Right lobe of liver (tissue), 6 donors: Measurements from ENCODE around the gene C6orf89. TPM values are rescaled to one million over a fixed set of nuclear protein-coding genes. Genes with fewer than 3 reads are reported as not detected.

Experiments
- ATAC-seq, 4 donors: fragments of 200-7000 bp; cut with Tn5 transposase; one replicate each; pipeline ENCODE4 v1.9.1; 2020; ENCODE audit warnings: mild to moderate bottlenecking in 4 of 4, moderate library complexity in 4 of 4
- DNase-seq, 3 donors: peaks; one replicate each; pipeline ENCODE4 v3.0.0-alpha.2; 2020
- H3K27ac ChIP-seq, 3 donors: fragments of 200-600 bp; one replicate each; pipeline ENCODE4 v1.8.0; 2022
- H3K27me3 ChIP-seq, 2 donors: fragments of 200-600 bp; one replicate each; pipeline ENCODE4 v1.8.0; 2022
- H3K36me3 ChIP-seq, 4 donors: fragments of 200-600 bp; sonication (generic) in 1 of 4; one replicate each; pipeline versions ENCODE4 v1.5.1 to v1.8.0; 2017 to 2022; ENCODE audit warnings: control low read depth in 1 of 4
- H3K4me1 ChIP-seq, 4 donors: fragments of 200-600 bp; sonication (generic) in 1 of 4; one replicate each; pipeline versions ENCODE4 v1.5.1 to v1.8.0; 2017 to 2022; ENCODE audit warnings: control low read depth in 1 of 4
- H3K4me3 ChIP-seq, 3 donors: fragments of 200-600 bp; one replicate each; pipeline ENCODE4 v1.8.0; 2022
- H3K9me3 ChIP-seq, 4 donors: fragments of 200-600 bp; sonication (generic) in 1 of 4; one replicate each; pipeline versions ENCODE4 v1.5.1 to v1.8.0; 2017 to 2022; ENCODE audit warnings: control low read depth in 1 of 4
- POLR2A ChIP-seq: fragments of 450-650 bp; IDR thresholded peaks from one replicate; pipeline ENCODE4 v1.6.1; 2017; ENCODE audit warnings: antibody characterized with exemption, mild to moderate bottlenecking
- WGBS: methylation state at CpG from one replicate; pipeline ENCODE4 v1.1.6; 2018; ENCODE audit warnings: low coverage, low lambda C conversion rate; ENCODE audit not compliant: insufficient coverage; ENCODE audit errors: missing lambda C conversion rate; 5-methylcytosine and 5-hydroxymethylcytosine counted together
- intact Hi-C, 2 donors: fragments of 100-400 bp; cut with DNase I; formaldehyde crosslinking; loops; one replicate each; pipeline versions ENCODE4 v1.11.2 to v1.14.1; 2022
- total RNA-seq, 6 experiments: library from RNA; depleted of rRNA in 2 of 6; stranded (reverse); fragments of >200 nt in 2 of 6; fragmentation: NEBNext Ultra II Directional in 3 of 6; extraction: Animal tissue kit (Norgen Biotek cat#: 25700) in 3 of 6; gene quantifications; one replicate each; pipeline versions ENCODE4 v1.1.0 to v1.2.4, GENCODE V29; 2016 to 2023
- TF ChIP-seq, protein P1 (sequence below), 4 donors: fragments of 200-600 bp in 3 of 4; fragments of 450-650 bp in 1 of 4; IDR thresholded peaks; one replicate each; pipeline versions ENCODE4 v1.5.1 to v1.8.0; 2016 to 2022; ENCODE audit warnings: antibody characterized with exemption in 4 of 4, mild to moderate bottlenecking in 2 of 4
- donor health status: DM: no; HTN: yes; CAD: no.
- donor health status: DM: no; HTN: no; CAD: no.
- donor health status: DM: no; HTN: no; CAD: no.
- donor health status: DM: no; HTN: yes; CAD: no.
- donor health status: DM: no; HTN: yes; CAD: no.

The C6orf89 gene
- total RNA-seq, 6 experiments from 2014 or later, result 29.0 to 37.0 (median 32.1) TPM

DNA sequence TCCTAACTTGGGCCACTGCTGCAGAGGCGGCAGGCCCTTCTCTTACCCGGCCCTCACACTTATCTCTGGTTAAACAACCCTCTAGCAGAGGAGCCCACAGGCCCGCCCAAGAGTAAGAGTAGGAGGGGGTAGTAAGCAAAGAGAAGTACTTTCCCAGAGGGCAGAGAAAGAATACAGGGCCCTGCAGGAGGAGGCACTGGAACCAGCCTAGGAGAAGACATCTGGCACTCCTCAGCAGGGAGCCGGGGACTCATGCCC is 90.2 kb downstream of the C6orf89 start:
- Histone ChIP-seq H3K27ac (no peak overlapping the region), H3K27me3 (no peaks in the 10 kb centered on the region), H3K9me3 (no peaks in the 10 kb centered on the region), H3K4me1 (no peaks in the 10 kb centered on the region), H3K4me3 (no peak overlapping the region), H3K36me3 (peaks cover 9 to 80% (median 45%) of the 10 kb centered on the region in 4 donors)
- no peak for DNase-seq
- 81% methylated on average over 3 of the region's 4 CpGs for WGBS
- intact Hi-C loops, result loop anchor here (10.0 kb wide), 1 partner anchor 81 kb away; no protein-coding TSS in a partner anchor
- no peak for ATAC-seq
- TF ChIP-seq, protein P1, sequence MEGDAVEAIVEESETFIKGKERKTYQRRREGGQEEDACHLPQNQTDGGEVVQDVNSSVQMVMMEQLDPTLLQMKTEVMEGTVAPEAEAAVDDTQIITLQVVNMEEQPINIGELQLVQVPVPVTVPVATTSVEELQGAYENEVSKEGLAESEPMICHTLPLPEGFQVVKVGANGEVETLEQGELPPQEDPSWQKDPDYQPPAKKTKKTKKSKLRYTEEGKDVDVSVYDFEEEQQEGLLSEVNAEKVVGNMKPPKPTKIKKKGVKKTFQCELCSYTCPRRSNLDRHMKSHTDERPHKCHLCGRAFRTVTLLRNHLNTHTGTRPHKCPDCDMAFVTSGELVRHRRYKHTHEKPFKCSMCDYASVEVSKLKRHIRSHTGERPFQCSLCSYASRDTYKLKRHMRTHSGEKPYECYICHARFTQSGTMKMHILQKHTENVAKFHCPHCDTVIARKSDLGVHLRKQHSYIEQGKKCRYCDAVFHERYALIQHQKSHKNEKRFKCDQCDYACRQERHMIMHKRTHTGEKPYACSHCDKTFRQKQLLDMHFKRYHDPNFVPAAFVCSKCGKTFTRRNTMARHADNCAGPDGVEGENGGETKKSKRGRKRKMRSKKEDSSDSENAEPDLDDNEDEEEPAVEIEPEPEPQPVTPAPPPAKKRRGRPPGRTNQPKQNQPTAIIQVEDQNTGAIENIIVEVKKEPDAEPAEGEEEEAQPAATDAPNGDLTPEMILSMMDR (IDR thresholded peaks at IDR 0.05), result no peak
- no peak for TF ChIP-seq POLR2A

DNA sequence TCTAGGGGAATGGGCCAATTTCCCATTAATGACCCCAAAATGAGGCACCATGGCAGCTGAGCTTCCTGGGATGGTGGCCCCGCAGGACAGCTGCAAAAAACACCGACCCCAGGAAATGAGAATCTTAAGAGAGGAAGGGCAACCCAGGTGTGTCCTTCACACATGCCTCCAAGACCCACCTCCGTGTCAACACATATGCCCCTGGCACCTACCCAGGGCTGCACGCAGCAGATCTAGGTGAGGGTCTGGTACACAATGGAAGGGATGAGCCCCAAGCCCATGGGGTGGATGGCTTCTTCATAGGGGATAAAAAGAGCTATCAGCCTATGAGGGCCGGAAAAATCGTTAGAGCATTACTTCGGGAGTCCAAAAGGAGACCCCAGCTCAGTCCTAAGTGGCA is 90.8 kb downstream of the C6orf89 start:
- no peaks in the 10 kb centered on the region for H3K27me3 ChIP-seq
- no peak for DNase-seq
- no peaks in the 10 kb centered on the region for H3K4me1 ChIP-seq
- no peak overlapping the region for H3K4me3 ChIP-seq
- peaks cover 9 to 74% (median 41%) of the 10 kb centered on the region in 4 donors for H3K36me3 ChIP-seq
- intact Hi-C loops, result loop anchor here (10.0 kb wide), 1 partner anchor 82 kb away; no protein-coding TSS in a partner anchor
- H3K9me3 ChIP-seq, result no peaks in the 10 kb centered on the region
- ATAC-seq, result no peak
- H3K27ac ChIP-seq, result no peak overlapping the region
- WGBS, result no CpG with 5 or more reads among the region's 7 CpGs
- no peak for TF ChIP-seq POLR2A
- TF ChIP-seq, protein P1 (IDR thresholded peaks at IDR 0.05), result no peak

DNA sequence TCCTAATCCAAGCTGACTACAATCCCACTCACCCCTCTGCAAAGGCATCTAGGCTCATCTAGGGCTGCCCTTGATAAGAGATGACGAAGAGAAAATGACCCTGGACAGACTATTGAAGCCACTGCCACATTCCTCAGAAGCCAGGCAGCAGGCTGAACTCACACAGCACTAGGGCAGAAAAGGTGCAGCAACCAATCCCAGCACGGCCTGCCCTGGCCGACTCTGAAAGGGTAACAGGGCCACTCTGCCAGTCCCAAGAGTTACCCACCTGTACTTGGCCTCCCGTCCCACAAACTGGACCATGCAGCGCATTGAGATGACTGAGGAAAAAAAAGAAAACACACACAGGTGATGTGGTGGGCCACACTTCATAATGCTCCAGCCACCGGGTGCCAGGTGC is 91.2 kb downstream of the C6orf89 start:
- peaks cover 9 to 70% (median 39%) of the 10 kb centered on the region in 4 donors for H3K36me3 ChIP-seq
- H3K27ac ChIP-seq, result no peak overlapping the region
- H3K27me3 ChIP-seq, result no peaks in the 10 kb centered on the region
- no peak for DNase-seq
- ATAC-seq, result no peak
- H3K9me3 ChIP-seq, result no peaks in the 10 kb centered on the region
- H3K4me3 ChIP-seq, result no peak overlapping the region
- WGBS, result 89% methylated on average over 3 of the region's 6 CpGs
- TF ChIP-seq, protein P1 (IDR thresholded peaks at IDR 0.05), result no peak
- TF ChIP-seq POLR2A, result no peak
- H3K4me1 ChIP-seq, result no peaks in the 10 kb centered on the region
- intact Hi-C loops, result loop anchor here (10.0 kb wide), 1 partner anchor 82 kb away; no protein-coding TSS in a partner anchor

DNA sequence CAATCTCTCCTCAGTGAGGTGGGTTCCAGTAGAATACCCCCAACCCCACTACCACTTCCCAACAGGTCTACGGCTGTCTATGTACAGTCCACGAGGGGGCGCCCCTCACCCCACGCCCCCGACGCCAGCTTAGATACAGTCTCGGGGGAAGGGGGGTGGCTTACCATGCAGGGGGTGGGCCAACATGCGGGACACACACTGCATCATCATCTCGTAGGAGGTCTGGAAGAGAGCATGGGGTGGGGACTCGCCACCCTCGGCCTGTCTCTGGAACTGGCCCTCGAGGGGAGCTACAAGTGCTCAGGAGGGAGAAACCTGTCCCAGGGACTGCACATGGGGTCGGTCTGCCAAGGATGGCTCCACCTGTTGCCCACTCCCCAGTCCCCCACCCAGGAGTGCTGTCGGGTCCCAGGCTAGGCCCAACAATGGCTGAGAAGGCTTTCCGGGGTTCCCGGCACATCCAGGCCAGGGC is 91.8 kb downstream of the C6orf89 start:
- H3K9me3 ChIP-seq, result no peaks in the 10 kb centered on the region
- peak in 1 of 4 donors; percentile 15 for ATAC-seq
- H3K36me3 ChIP-seq, result peaks cover 9 to 64% (median 34%) of the 10 kb centered on the region in 4 donors

More for the DNA sequence above, 91.8 kb downstream of the C6orf89 start:
- no peak for TF ChIP-seq POLR2A
- TF ChIP-seq, protein P1 (IDR thresholded peaks at IDR 0.05), result peak; percentile 6 to 32 (median 22)
- Histone ChIP-seq H3K4me1 (no peaks in the 10 kb centered on the region), H3K4me3 (no peak overlapping the region), H3K27me3 (no peaks in the 10 kb centered on the region), H3K27ac (no peak overlapping the region)
- WGBS, result 80% methylated on average over 1 of the region's 16 CpGs
- intact Hi-C loops, result loop anchor here (10.0 kb wide), 1 partner anchor 83 kb away; no protein-coding TSS in a partner anchor
- DNase-seq, result peak in 1 of 3 donors; percentile 44

Other genes with a start within 250 kb of the C6orf89 start
- gene CDKN1A, start 207.2 kb upstream of the C6orf89 start, total RNA-seq, result 100 to 1,000 TPM in 1 of 6 experiments, 10 to 100 TPM in 5; 20.0 to 124 (median 58.6) TPM
- gene RAB44, start 188.1 kb upstream of the C6orf89 start, total RNA-seq, result under 1 TPM in 3 of 6 experiments, not detected in 3; 0.05 to 0.07 (median 0.07) TPM
- under 1 TPM; 0.12 to 0.84 (median 0.23) TPM for gene CPNE5, start 46.5 kb upstream of the C6orf89 start, total RNA-seq
- 10 to 100 TPM; 11.2 to 29.2 (median 16.5) TPM for gene PPIL1, start 11.1 kb upstream of the C6orf89 start, total RNA-seq
- under 1 TPM in 2 of 6 experiments, not detected in 4; 0.11 to 0.42 TPM for gene PI16, start 68.8 kb downstream of the C6orf89 start, total RNA-seq
- gene MTCH1, start 100.2 kb downstream of the C6orf89 start, total RNA-seq, result 10 to 100 TPM; 56.3 to 73.7 (median 63.3) TPM
- gene FGD2, start 119.7 kb downstream of the C6orf89 start, total RNA-seq, result 10 to 100 TPM in 2 of 6 experiments, 1 to 10 TPM in 4; 6.6 to 15.6 (median 9.6) TPM